Stimulated activated CD4-positive, alpha-beta T cell treated with anti-CD3 and anti-CD28 coated beads, Interleukin-12 subunit alpha, Interleukin-12 subunit beta, amount 100 ng/mL, for 24 hours (primary cell): ENCODE measurements around the gene ACD.

Experiments
- DNase-seq, 2 experiments: peaks; one replicate each; pipeline ENCODE4 v3.0.0-alpha.2; 2020; ENCODE audit warnings: low read depth in 2 of 2

Gene ACD

GRCh38 chr16:67661886-67662652 lies 2.0 kb upstream of the ACD start:
- DNase-seq, result no peak

- no peak for DNase-seq
These were observed 1.2 kb upstream of the ACD start for GRCh38 chr16:67661101-67661761.

- DNase-seq, result peak; percentile 92 to 94
These were observed 536 bp upstream of the ACD start, which contains the start of gene PARD6A for GRCh38 chr16:67660564-67661028. PARD6A (plus strand) TSS chr16:67660960; CDS start chr16:67661039, 79 bp downstream.

- DNase-seq, result no peak
These were observed 998 bp downstream of the ACD start for GRCh38 chr16:67658849-67659674.

- no peak for DNase-seq
These were observed 2.1 kb downstream of the ACD start for GRCh38 chr16:67657751-67658518.

GRCh38 chr16:67657017-67657608 lies 2.9 kb downstream of the ACD start:
- DNase-seq, result no peak

- no peak for DNase-seq
These were observed 3.6 kb downstream of the ACD start for GRCh38 chr16:67656344-67657016.

GRCh38 chr16:67655363-67655762 lies 4.7 kb downstream of the ACD start:
- DNase-seq, result no peak

- DNase-seq, result no peak
These were observed 5.6 kb downstream of the ACD start for GRCh38 chr16:67654403-67654911.

GRCh38 chr16:67653789-67654402 lies 6.2 kb downstream of the ACD start:
- DNase-seq, result no peak

GRCh38 chr16:67653128-67653788 lies 6.8 kb downstream of the ACD start:
- no peak for DNase-seq

GRCh38 chr16:67652578-67653127 lies 7.4 kb downstream of the ACD start:
- DNase-seq, result no peak

- DNase-seq, result no peak
These were observed 8.2 kb downstream of the ACD start for GRCh38 chr16:67651847-67652246.

- DNase-seq, result no peak
These were observed 9.0 kb downstream of the ACD start for GRCh38 chr16:67651039-67651438.

GRCh38 chr16:67650023-67650422 lies 10.0 kb downstream of the ACD start:
- DNase-seq, result no peak

GRCh38 chr16:67649494-67649931 lies 10.5 kb downstream of the ACD start:
- no peak for DNase-seq

- DNase-seq, result no peak
These were observed 11.2 kb downstream of the ACD start for GRCh38 chr16:67648764-67649407.

- DNase-seq, result no peak
These were observed 11.8 kb downstream of the ACD start for GRCh38 chr16:67648088-67648763.
